IMR-90 (cell line): Measurements from ENCODE around the gene PLAA. TPM values are rescaled to one million over a fixed set of nuclear protein-coding genes. Genes with fewer than 3 reads are reported as not detected.

ENCODE experiments used
- ATAC-seq: fragments of 200-7000 bp; cut with Tn5 transposase; 2 replicates; pipeline ENCODE4 v1.9.1; 2020; ENCODE audit warnings: low read depth, mild to moderate bottlenecking, moderate library complexity
- BruUV-seq: library from RNA; stranded (reverse); fragments of 400-500 nt; replicated peaks from 2 replicates; lab custom pipeline; 2021; lab: Mats Ljungman, UMichigan
- CTCF ChIA-PET: fragments of 300-600 bp; formaldehyde crosslinking; extraction: SDS; loops from one replicate; lab custom pipeline; 2021; ENCODE audit warnings: antibody characterized with exemption; lab: Yijun Ruan, JAX
- POLR2A ChIA-PET: fragments of 300-600 bp; sonication (Branson Sonifier 250); formaldehyde crosslinking; loops from one replicate; lab custom pipeline; 2022; ENCODE audit warnings: antibody characterized with exemption; ENCODE audit not compliant: unreplicated experiment; lab: Charles Lee
- DNase-seq: peaks from one replicate; pipeline ENCODE4 v3.0.0; 2013
- H2AFZ ChIP-seq: replicated peaks from 2 replicates; pipeline ENCODE3; 2013; ENCODE audit warnings: low read length, mild to moderate bottlenecking; ENCODE audit not compliant: poor library complexity
- H2AK5ac ChIP-seq: 2 replicates; pipeline ENCODE4 v1.6.1; 2013; ENCODE audit warnings: low read depth, low read length, inconsistent platforms
- H2AK9ac ChIP-seq: replicated peaks from 2 replicates; pipeline ENCODE3; 2013; ENCODE audit warnings: mild to moderate bottlenecking, low read depth, low read length, moderate library complexity; ENCODE audit not compliant: poor library complexity
- H2BK120ac ChIP-seq: 2 replicates; pipeline ENCODE4 v1.6.1; 2013; ENCODE audit warnings: low read depth, low read length, inconsistent platforms
- H2BK15ac ChIP-seq: 3 replicates; pipeline ENCODE4 v1.6.1; 2013; ENCODE audit warnings: low read depth, low read length, inconsistent platforms
- H2BK20ac ChIP-seq: 2 replicates; pipeline ENCODE4 v1.6.1; 2013; ENCODE audit warnings: low read depth, mild to moderate bottlenecking, inconsistent platforms, low read length, moderate library complexity
- H2BK5ac ChIP-seq: 2 replicates; pipeline ENCODE4 v1.6.1; 2013; ENCODE audit warnings: mild to moderate bottlenecking, low read depth, low read length, inconsistent platforms; ENCODE audit not compliant: poor library complexity, severe bottlenecking
- H3K14ac ChIP-seq: replicated peaks from 2 replicates; pipeline ENCODE4 v1.6.1; 2013; ENCODE audit warnings: low read depth, low read length, inconsistent platforms
- H3K18ac ChIP-seq: 2 replicates; pipeline ENCODE4 v1.6.1; 2013; ENCODE audit warnings: low read depth, low read length, control low read depth
- H3K23ac ChIP-seq: 2 replicates; pipeline ENCODE4 v1.6.1; 2013; ENCODE audit warnings: low read depth, low read length, inconsistent platforms
- H3K27ac ChIP-seq: 2 replicates; pipeline ENCODE4 v1.5.1; 2013; ENCODE audit warnings: mild to moderate bottlenecking, control low read depth, low read length; ENCODE audit not compliant: insufficient read depth
- H3K27me3 ChIP-seq: 2 replicates; pipeline ENCODE4 v1.6.1; 2013; ENCODE audit warnings: low read length; ENCODE audit not compliant: control insufficient read depth, insufficient read depth
- H3K36me3 ChIP-seq: 2 replicates; pipeline ENCODE4 v1.6.1; 2013; ENCODE audit warnings: low read length, mixed read lengths; ENCODE audit not compliant: control insufficient read depth, insufficient read depth
- H3K4ac ChIP-seq: 2 replicates; pipeline ENCODE4 v1.6.1; 2013; ENCODE audit warnings: low read depth, low read length, inconsistent platforms
- H3K4me1 ChIP-seq: 2 replicates; pipeline ENCODE4 v1.6.1; 2013; ENCODE audit warnings: low read length, mixed read lengths; ENCODE audit not compliant: control insufficient read depth, insufficient read depth
- H3K4me2 ChIP-seq: 2 replicates; pipeline ENCODE4 v1.6.1; 2013; ENCODE audit warnings: low read depth, mild to moderate bottlenecking, control low read depth, low read length, moderate library complexity
- H3K4me3 ChIP-seq: 2 replicates; pipeline ENCODE4 v1.5.1; 2013; ENCODE audit warnings: low read depth, mild to moderate bottlenecking, control low read depth, low read length, moderate library complexity; ENCODE audit not compliant: insufficient read depth
- H3K56ac ChIP-seq: 2 replicates; pipeline ENCODE4 v1.6.1; 2013; ENCODE audit warnings: low read length, inconsistent platforms; ENCODE audit not compliant: insufficient read depth; ENCODE audit errors: extremely low read depth
- H3K79me1 ChIP-seq, 2 experiments: 2 replicates each; pipeline ENCODE4 v1.6.1; 2013; ENCODE audit warnings: low read length in 2 of 2, inconsistent platforms in 1 of 2, low read depth in 1 of 2
- H3K9ac ChIP-seq: 2 replicates; pipeline ENCODE4 v1.6.1; 2013; ENCODE audit warnings: low read depth, low read length, control low read depth
- H3K9me1 ChIP-seq: 2 replicates; pipeline ENCODE4 v1.6.1; 2013; ENCODE audit warnings: low read length, inconsistent platforms; ENCODE audit not compliant: insufficient read depth
- H3K9me3 ChIP-seq: 2 replicates; pipeline ENCODE4 v1.6.1; 2013; ENCODE audit warnings: low read length; ENCODE audit not compliant: control insufficient read depth, insufficient read depth
- H4K20me1 ChIP-seq: 2 replicates; pipeline ENCODE4 v1.6.1; 2013; ENCODE audit warnings: low read length, inconsistent platforms; ENCODE audit not compliant: insufficient read depth
- H4K5ac ChIP-seq: 2 replicates; pipeline ENCODE4 v1.6.1; 2013; ENCODE audit warnings: mild to moderate bottlenecking, low read depth, low read length, control low read depth
- H4K8ac ChIP-seq, 2 experiments: 2 replicates each; pipeline ENCODE4 v1.6.1; 2013; ENCODE audit warnings: low read depth in 2 of 2, low read length in 2 of 2, control low read depth in 1 of 2, inconsistent platforms in 1 of 2
- H4K91ac ChIP-seq: 2 replicates; pipeline ENCODE4 v1.6.1; 2013; ENCODE audit warnings: low read depth, low read length, inconsistent platforms; ENCODE audit not compliant: insufficient read depth
- CEBPB ChIP-seq: IDR thresholded peaks from 2 replicates; pipeline ENCODE4 v1.6.1; 2012; ENCODE audit warnings: low read depth, low read length, improper control_type of control experiment
- CHD1 ChIP-seq: IDR thresholded peaks from 2 replicates; pipeline ENCODE4 v1.6.1; 2012; ENCODE audit warnings: low read depth, low read length, improper control_type of control experiment
- FOS ChIP-seq: fragments of 150-350 bp; IDR thresholded peaks from 2 replicates; pipeline ENCODE4 v1.6.1; 2016; ENCODE audit warnings: low read depth, low read length
- MAZ ChIP-seq: IDR thresholded peaks from 2 replicates; pipeline ENCODE4 v1.6.1; 2012; ENCODE audit warnings: low read depth, mild to moderate bottlenecking, low read length, improper control_type of control experiment, moderate library complexity, borderline replicate concordance
- MXI1 ChIP-seq: IDR thresholded peaks from 2 replicates; pipeline ENCODE4 v1.6.1; 2012; ENCODE audit warnings: low read depth, mild to moderate bottlenecking, low read length, moderate library complexity, borderline replicate concordance
- RAD21 ChIP-seq: IDR thresholded peaks from 2 replicates; pipeline ENCODE4 v1.6.1; 2012; ENCODE audit warnings: low read length, improper control_type of control experiment
- RCOR1 ChIP-seq: IDR thresholded peaks from 2 replicates; pipeline ENCODE4 v1.6.1; 2012; ENCODE audit warnings: mild to moderate bottlenecking, low read length, improper control_type of control experiment; ENCODE audit not compliant: insufficient replicate concordance
- SMC3 ChIP-seq: fragments of 150-350 bp; IDR thresholded peaks from 2 replicates; pipeline ENCODE4 v1.6.1; 2016; ENCODE audit warnings: low read depth, mild to moderate bottlenecking, antibody characterized with exemption, low read length, moderate library complexity
- WGBS, 2 experiments: methylation state at CpG; one replicate each; pipeline versions ENCODE4 v1.1.5 to v1.1.7; 2013; ENCODE audit warnings: missing lambda C conversion rate in 2 of 2; ENCODE audit not compliant: insufficient read length in 1 of 2; ENCODE audit errors: extremely low coverage in 2 of 2; 5-methylcytosine and 5-hydroxymethylcytosine counted together
- dilution Hi-C: fragments of 300-500 bp; cut with HindIII; formaldehyde crosslinking; loops from one replicate; pipeline ENCODE4 v1.14.3; 2018; ENCODE audit warnings: low sequenced_read_pairs; ENCODE audit not compliant: unreplicated experiment
- in situ Hi-C: fragments of 300-500 bp; cut with MboI; formaldehyde crosslinking; loops from 3 replicates; pipeline ENCODE4 v1.14.3; 2019; ENCODE audit warnings: low sequenced_read_pairs, inconsistent platforms, mixed read lengths
- intact Hi-C: fragments of 100-400 bp; cut with micrococcal nuclease; formaldehyde crosslinking; loops from 2 replicates; pipeline ENCODE4 v1.10.0; 2022
- polyA plus RNA-seq, 3 experiments: library from polyadenylated mRNA; depleted of rRNA; stranded (reverse); fragments of >200 nt; gene quantifications; 2 replicates each; pipeline ENCODE4 v1.2.3, GENCODE V29; 2012; ENCODE audit warnings: low replicate concordance in 1 of 3
- total RNA-seq: library from RNA; depleted of rRNA; stranded (reverse); fragments of >200 nt; gene quantifications from 2 replicates; pipeline ENCODE4 v1.2.3, GENCODE V29; 2012

The PLAA gene
- total and polyA plus RNA-seq, 2 of the 4 experiments (the other 2 are of a cell fraction), result 18.2 to 24.4 TPM

DNA sequence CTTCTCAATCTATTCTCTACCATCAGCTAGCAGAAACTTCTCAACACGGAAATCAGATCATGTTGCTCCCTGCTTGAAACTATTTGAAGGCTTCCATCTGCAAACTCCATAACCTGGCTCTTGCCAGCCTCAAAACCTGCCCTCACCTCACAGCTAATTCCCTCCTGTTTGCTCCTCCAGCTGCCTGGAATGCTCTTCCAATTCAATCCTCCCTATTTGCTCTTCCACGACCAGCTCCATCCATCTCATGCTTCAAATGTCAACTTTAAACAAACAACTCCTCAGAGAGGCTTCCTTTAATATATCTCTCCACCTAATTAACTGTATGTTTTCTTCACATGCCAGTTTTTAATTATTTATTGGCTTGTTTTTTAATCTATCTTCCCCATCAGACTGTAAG is 1.5 kb downstream of the PLAA start:
- no TSS peak for BruUV-seq
- no peak overlapping the region for H2AFZ ChIP-seq
- no peak overlapping the region for H4K91ac ChIP-seq
- peak overlapping the region; percentile 41; the same call in 1 of the 2 replicates for H3K27ac ChIP-seq
- H3K56ac ChIP-seq, result no peak overlapping the region
- H2AK5ac ChIP-seq, result no peak overlapping the region
- peak overlapping the region in 1 of 2 experiments; percentile 8; a peak in 1 of 4 replicates for H4K8ac ChIP-seq
- no peak overlapping the region for H2BK5ac ChIP-seq
- DNase-seq (no peak), ATAC-seq (no peak)
- H3K79me1 ChIP-seq, result peaks cover 3 to 27% of the 10 kb centered on the region in 2 experiments; a peak in 3 of 4 replicates
- peaks cover 4% of the 10 kb centered on the region for H3K36me3 ChIP-seq
- peak overlapping the region; percentile 80 for H3K4me3 ChIP-seq
- dilution Hi-C loops, result no loop called here
- peak overlapping the region; percentile 99 for H3K9ac ChIP-seq
- 60% methylated on average over 1 of the region's 2 CpGs; no CpG with 5 or more reads in 1 of the 2 experiments for WGBS, 2 experiments
- peak overlapping the region; percentile 97 for H3K4me2 ChIP-seq
- no peak overlapping the region for H2BK120ac ChIP-seq
- POLR2A ChIA-PET, result no interaction called here
- H3K23ac ChIP-seq, result peak overlapping the region; percentile 11; the same call in 1 of the 2 replicates
- H3K4ac ChIP-seq, result no peak overlapping the region
- no peak overlapping the region for H2BK20ac ChIP-seq
- peaks cover 2% of the 10 kb centered on the region; the same call in 1 of the 2 replicates for H3K4me1 ChIP-seq
- no peaks in the 10 kb centered on the region for H3K9me1 ChIP-seq
- no peak overlapping the region for H3K18ac ChIP-seq
- H4K20me1 ChIP-seq, result peaks cover 18% of the 10 kb centered on the region
- H3K9me3 ChIP-seq, result no peaks in the 10 kb centered on the region
- no peak overlapping the region for H2AK9ac ChIP-seq
- TF ChIP-seq CHD1 (no peak), RAD21 (no peak), CEBPB (no peak), MAZ (no peak), FOS (no peak), SMC3 (no peak), MXI1 (no peak), RCOR1 (no peak)
- H3K27me3 ChIP-seq, result no peaks in the 10 kb centered on the region
- CTCF ChIA-PET, result interaction anchor here (1.0 kb wide), 1 partner anchor 9 kb away, joined by 3 read pairs; no protein-coding TSS in a partner anchor
- H4K5ac ChIP-seq, result no peak overlapping the region
- no peak overlapping the region for H2BK15ac ChIP-seq
- intact Hi-C loops, result loop anchor here (10.0 kb wide), 3 partner anchors 139 to 239 kb away; no protein-coding TSS in a partner anchor
- H3K14ac ChIP-seq, result no peak overlapping the region
- in situ Hi-C loops, result no loop called here
